Stimulated activated CD4-positive, alpha-beta T cell treated with anti-CD3 and anti-CD28 coated beads, Interleukin-1b, Interleukin-23, amount 100 ng/mL, for 4 hours (primary cell): ENCODE results near the gene FGF11.

Experiments
- DNase-seq, 2 donors: peaks; one replicate each; pipeline ENCODE4 v3.0.0-alpha.2; 2020; ENCODE audit warnings: low read depth in 2 of 2

FGF11 gene

GRCh38 chr17:7431231-7431630 lies 8.1 kb upstream of the FGF11 start:
- no peak for DNase-seq

GRCh38 chr17:7432296-7432695 lies 7.0 kb upstream of the FGF11 start:
- DNase-seq: no peak

- DNase-seq: peak; percentile 38 to 45
Observed at GRCh38 chr17:7435676-7436555, 3.4 kb upstream of the FGF11 start.

- DNase-seq: peak; percentile 71 to 77
Observed at GRCh38 chr17:7436556-7437368, 2.5 kb upstream of the FGF11 start.

GRCh38 chr17:7437369-7437863 lies 1.9 kb upstream of the FGF11 start:
- DNase-seq: no peak

- DNase-seq: peak; percentile 49 to 69
Observed at GRCh38 chr17:7437950-7438614, 1.2 kb upstream of the FGF11 start.

- no peak for DNase-seq
Observed at GRCh38 chr17:7438656-7439460, 454 bp upstream of the FGF11 start.

- no peak for DNase-seq
Observed at GRCh38 chr17:7440113-7440833, 961 bp downstream of the FGF11 start.

- no peak for DNase-seq
Observed at GRCh38 chr17:7440834-7441195, 1.5 kb downstream of the FGF11 start.

- DNase-seq: no peak
Observed at GRCh38 chr17:7441266-7441665, 2.0 kb downstream of the FGF11 start.

- no peak for DNase-seq
Observed at GRCh38 chr17:7442142-7442541, 2.8 kb downstream of the FGF11 start.

GRCh38 chr17:7443499-7444485 lies 4.5 kb downstream of the FGF11 start:
- no peak for DNase-seq

GRCh38 chr17:7444682-7445618 lies 5.6 kb downstream of the FGF11 start, which contains the start of gene CHRNB1:
CHRNB1 (plus strand) TSS chr17:7445061; CDS start chr17:7445128, 67 bp downstream.
- DNase-seq: no peak

GRCh38 chr17:7445619-7445968 lies 6.3 kb downstream of the FGF11 start:
- no peak for DNase-seq

GRCh38 chr17:7448461-7448860 lies 9.1 kb downstream of the FGF11 start:
- no peak for DNase-seq

GRCh38 chr17:7459961-7460545 lies 20.7 kb downstream of the FGF11 start:
- DNase-seq: no peak

- DNase-seq: no peak
Observed at GRCh38 chr17:7460850-7461660, 21.7 kb downstream of the FGF11 start.
